GM18907 (cell line): ENCODE measurements around the gene NUCKS1.

ENCODE experiments used
- ATAC-seq: cut with Tn5 transposase; IDR thresholded peaks from one replicate; pipeline ENCODE4 v1.9.1; 2021; ENCODE audit warnings: mild to moderate bottlenecking, moderate library complexity; ENCODE audit not compliant: unreplicated experiment

The NUCKS1 gene

DNA sequence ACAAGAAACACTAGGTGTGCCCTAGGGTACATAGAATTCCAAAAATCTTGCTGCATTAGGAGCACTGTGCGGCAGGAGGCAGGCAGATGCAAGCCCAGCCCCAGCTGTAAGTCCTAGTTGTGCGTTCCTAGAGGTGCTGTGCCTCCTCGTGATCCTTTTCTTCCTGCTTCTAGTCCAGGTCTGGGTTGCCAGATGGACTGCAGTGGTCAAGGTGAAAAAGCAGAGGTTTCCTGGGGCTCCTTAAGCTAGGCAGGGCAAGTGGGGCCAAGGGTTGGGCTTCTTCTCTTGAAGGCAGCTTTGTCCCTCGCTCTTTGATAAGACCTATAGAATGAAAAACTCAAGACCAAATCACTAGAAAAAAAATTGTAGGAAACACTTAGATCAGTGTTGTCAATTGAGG lies 48.1 kb downstream of the NUCKS1 start:
- ATAC-seq, result no peak

DNA sequence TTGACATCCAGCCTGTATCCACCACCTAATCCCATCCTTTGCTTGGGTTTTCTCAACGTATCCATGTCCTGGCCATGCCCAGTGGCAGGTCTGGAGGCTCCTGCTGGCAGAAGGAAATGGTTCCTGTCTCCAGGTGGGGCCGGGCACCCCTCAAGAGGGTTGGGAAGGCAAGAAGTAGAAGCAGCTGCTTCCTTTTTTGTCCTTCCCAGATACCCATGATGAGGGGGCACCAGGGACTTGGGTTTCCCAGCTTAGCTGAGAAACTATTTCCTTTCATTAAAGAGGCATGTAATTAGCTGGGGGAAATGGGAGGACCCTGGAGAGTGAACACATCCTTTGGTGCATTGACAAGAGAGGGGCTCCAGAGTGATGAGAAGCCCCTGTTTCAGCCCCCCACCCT lies 48.6 kb downstream of the NUCKS1 start:
- ATAC-seq, result no peak

DNA sequence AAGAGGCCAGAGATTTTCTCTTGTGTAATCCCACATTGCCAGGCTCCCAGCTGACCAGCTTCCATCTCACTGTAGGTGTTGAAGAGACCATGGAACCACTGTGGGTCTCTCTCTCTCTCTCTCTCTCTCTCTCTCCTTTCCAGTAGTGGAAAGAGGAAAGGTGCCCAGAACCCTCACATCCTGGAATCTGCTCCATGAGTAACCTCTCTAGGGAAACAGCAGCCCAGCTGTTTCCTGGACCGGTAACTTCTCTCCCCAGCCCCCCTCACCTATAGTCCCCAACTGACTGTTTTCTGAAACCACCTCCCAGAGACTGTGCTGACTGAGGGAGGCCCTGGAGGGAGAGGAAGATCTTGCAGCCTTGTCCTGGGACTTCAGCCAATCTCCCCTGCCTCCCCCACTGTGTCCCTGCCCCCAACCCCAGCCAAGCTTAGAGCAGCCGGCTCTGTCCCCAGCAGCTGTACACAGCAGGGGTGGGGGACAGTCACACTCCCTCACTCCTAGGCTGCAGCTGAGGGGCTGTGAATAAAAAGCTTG lies 49.0 kb downstream of the NUCKS1 start:
- ATAC-seq, result no peak

DNA sequence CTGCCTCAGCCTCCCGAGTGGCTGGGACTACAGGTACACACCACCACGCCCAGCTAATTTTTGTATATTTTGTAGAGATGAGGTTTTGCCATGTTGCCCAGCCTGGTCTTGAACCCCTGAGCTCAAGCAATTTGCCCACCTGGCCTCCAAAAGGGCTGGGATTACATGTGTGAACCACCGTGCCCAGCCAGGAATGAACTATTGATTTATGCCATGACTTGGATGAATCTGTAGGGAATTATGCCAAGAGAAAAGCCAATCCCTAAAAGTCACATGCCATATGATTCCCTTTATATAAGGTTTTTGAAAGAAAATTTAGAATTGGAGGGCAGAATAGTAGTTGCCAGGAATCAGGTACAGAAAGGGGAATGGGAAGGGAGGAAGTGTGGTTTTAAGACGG lies 50.6 kb downstream of the NUCKS1 start:
- ATAC-seq, result no peak

DNA sequence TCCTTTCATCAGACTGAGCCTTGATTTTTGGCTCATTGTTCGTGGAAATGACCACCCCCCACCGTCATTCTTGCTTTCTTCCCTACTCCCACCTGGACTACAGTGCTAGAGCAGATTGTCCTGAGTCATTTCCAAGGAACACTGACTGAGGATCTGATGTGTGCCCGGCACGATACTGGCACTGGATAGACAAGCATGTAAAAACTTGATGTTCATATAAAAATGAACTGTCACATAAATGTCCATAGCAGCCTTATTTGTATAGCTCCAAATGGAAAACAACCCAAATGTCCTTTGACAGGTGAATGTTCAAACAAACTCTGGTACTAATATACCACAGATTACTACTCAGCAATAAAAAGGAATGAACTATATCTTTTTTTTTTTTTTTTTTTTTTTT lies 51.1 kb downstream of the NUCKS1 start:
- ATAC-seq, result no peak

DNA sequence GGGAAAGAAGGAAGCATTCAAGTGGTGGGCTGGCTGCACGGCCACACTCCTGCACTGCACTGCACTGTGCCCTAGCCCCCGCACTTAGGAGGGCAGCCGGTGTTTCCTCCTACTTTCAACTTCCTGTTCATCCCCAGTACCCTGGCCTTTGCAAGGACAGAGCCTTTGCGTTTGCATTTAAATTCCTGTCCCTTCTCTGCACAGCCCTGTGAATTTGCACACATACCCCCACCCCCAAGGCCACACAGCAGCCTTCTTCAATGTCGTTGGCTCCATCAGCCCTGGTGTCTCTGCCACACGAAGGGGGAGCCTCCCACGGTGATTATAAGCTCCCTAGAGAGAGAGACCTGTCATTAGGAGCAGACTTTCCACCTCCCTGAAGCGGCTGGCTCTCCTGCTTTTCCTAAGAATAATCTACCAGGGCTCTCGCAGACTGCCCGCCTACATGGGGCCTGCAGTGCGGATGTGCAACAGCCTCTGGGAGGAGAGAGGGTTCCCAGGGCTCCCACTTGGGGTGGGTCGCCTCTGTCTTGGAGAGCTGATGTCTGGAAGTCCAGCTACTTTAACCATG lies 56.5 kb downstream of the NUCKS1 start:
- ATAC-seq, result no peak

DNA sequence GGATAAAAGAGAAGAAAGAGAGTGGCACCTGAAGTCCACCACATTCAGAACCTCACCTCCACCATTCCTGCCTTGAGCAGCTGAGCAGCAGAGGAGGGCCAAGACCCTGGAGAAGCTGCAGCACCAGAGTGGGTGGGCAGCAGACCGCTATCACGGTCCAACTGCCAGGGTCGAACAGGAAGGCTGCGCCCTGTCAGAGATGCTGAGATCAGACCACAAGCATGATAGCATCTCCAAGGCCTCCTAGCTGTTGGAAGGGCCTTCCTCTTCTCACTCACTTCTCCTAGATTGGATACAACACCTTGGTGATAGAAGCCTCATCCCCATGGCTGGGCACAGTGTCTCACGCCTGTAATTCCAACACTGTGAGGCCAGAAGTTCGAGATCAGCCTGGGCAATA lies 57.6 kb downstream of the NUCKS1 start:
- no peak for ATAC-seq

DNA sequence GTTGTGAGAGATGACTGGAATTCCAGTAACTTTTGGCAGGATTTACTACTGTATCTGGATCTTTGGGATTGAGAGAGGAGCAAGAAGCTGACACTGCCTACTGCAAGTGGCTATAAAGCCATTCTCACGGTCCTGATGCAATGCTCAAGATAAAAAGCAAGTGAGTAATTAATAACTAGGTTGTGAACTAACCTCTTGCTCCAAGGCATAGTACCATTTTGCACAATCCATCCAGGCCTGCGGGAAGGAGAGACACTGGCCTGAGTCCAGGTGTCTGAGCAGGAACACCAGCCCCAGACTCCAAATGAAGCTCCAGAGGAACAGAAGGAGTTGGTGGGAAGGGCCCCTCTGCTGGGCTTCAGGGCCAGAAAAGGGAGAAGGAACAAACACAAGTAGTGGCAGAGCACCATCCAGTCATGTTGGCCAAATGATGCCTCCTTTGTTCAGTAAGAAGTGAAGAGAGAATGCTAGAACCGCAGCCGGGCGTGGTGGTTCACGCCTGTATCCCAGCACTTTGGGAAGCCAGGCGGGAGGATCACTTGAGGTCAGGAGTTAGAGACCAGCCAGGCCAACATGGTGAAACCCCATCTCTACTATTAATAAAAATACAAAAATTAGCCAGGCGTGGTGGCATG lies 59.7 kb downstream of the NUCKS1 start:
- no peak for ATAC-seq

DNA sequence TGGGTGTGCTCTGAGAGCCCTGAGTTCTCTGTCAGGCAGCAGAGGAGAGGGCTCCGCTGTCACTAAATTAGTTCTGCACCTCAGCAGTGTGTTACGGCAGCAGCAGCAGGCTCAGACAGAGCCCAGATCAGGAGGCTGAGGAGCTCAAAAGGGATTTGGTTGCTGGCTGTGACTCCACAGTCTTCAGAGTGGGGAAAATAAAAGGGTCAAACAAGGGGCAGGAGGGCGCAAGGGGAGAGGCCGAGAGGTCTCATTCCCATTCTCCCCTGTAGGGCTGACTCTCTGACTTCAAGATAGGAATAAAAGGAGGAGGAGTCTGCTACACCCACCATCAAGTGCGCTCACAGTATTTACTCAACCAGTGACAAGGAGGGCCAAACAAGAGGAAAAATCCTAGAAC lies 60.5 kb downstream of the NUCKS1 start:
- ATAC-seq, result no peak

DNA sequence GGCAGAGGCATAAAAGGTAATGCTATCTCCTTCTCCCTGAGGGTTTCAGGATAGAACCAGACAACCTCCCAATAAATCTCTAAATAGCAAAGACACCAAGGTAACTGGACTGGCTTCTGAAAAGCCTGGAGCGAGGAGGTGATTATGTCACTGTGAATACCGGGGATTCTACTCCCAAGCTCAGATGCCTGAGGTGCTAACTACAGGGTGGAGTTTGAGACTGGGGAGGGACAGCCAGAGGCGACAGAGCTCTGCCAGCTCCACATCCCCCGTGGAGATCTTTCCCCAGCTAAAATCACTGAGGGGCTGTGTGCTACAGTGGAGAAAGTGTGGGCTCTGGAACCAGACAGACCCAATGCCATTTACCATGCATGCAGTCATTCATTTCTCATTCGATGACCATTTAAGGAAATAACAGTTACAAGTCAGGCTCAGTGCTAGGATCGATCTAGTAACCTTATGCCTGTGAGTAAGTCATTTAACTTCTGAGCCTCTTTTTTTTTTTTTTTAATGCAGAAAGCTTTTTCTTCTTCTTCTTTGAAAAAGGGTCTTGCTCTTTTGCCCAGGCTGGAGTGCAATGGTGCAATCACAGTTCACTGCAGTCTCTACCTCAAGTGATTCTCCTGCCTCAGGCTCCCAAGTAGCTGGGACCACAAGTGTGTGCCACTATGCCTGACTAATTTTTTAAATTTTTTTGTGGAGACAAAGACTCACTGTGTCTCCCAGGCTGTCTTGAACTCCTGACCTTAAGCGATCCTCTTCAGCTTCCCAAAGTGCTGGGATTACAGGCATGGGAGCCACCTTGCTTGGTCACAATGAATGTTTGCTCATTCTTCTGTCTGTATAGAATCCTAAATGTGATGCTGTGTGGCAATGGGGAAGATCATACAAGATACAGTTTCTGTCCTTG lies 61.6 kb downstream of the NUCKS1 start:
- ATAC-seq, result no peak

DNA sequence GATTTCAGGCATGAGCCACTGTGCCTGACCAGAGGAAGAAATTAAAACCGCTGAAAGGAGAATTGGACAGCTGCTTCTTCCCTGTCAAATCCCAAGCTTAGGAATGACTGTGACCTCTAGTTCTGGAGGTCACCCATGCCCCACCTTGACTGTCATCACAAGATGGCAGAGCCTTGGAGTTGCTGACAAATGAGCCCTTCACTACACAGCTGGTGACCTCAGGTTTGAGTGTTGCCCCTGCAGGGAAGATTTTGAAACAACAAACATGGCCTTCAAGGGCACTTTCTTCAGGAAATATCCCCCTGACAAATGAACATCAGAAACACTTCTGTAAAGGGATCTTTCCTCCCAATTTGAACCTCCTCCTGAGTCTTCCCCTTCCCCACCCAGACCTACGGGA lies 62.7 kb downstream of the NUCKS1 start:
- no peak for ATAC-seq

DNA sequence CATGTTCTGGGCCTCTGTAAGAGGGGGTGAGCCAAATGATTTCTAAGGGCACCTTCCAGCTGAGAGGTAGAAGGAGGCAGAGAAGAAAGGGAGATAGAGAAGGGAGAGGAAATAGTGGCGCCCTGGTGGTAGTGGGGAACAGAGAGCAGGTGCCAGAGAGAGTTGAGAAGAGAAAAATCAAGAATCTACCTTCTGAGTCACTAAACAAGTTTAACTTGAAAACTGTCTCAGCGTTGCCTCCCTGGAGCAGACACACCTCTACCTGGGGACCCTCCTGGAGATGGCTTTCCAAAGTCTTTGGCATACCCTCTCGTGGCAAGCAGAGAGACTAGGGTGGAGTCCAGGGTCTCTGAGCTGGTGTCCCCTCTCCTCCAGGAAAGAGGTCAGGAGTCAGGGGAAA lies 68.6 kb downstream of the NUCKS1 start:
- no peak for ATAC-seq

DNA sequence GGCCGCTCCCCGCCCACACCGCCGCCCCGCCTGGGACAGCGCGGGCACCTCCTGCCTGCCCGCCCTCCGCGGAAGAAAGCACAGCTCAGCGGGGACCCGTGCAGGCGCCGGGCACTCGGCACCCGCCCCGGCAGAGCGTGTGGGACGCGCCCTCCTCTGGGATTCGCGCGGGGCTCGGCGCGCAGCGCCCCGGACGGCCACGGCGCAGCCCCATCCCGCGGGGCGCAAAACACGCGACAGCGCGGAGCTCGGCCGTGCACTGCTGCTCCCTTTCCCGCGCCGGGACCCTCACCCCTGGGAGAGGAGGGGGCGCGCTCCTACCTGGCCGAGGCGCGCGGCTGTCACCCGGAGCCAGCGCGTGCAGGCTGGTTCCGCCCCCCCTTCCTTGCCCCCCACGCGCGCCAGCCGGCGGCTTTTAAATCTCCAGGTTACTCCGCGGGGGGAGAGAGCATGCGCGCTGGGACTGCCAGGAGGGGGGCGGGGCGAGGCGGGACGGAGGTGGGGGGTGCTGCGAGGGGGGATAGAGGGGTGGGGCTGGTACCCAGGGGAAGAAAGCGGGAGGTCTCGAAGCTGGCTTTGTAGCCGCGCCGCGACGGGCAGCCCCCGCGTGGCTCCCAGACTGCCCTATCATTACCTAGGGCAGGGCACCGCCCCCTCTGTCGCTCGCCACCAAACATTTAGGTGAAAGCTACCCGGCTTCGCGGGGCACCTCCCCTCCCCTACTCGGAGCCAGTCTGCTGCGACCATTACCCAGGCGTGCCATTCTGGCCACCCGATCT lies 69.7 kb downstream of the NUCKS1 start, which contains the start of gene SLC45A3:
SLC45A3 (minus strand) TSS at position 437 of the 779 bp plus-strand sequence. CDS start 15,853 bp downstream, outside the sequence.
- no peak for ATAC-seq

DNA sequence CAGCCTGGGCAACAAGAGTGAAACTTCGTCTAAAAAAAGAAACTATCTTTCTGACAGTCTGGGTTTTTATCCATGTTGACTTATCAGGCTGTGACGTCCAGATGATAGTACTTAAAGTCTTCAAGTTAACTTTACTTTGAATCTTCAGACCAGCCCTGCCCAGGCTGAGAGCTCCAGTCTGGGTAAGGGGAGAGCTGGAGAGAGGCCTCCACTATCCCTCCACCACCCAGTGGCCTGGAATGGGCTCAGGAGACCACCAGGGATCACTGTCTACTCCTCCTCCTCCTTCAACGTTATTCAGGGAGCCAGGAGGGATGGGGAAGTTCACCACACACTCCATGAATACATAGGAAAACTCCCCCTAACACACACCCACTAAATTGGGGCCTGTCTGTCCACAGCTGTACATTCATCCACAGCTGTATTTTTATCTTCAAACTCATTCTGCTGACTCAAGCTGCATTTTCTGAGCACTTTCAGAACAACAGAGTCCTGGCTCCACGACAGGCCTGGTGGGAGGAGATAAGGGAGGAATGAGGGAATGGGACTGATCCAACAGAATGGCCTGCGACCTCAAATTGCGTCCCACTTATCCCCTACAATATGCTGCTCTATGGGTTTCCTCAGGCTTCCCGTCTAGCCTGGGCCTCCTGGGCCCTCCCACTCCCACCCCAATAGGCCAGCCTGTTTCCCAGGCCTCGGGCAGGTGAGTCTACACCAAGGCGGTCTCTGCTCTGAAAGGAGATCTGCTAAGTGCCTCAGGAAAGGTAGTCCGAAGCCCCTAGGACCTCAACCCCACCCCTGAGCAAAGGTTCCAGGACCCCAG lies 71.5 kb downstream of the NUCKS1 start:
- no peak for ATAC-seq

DNA sequence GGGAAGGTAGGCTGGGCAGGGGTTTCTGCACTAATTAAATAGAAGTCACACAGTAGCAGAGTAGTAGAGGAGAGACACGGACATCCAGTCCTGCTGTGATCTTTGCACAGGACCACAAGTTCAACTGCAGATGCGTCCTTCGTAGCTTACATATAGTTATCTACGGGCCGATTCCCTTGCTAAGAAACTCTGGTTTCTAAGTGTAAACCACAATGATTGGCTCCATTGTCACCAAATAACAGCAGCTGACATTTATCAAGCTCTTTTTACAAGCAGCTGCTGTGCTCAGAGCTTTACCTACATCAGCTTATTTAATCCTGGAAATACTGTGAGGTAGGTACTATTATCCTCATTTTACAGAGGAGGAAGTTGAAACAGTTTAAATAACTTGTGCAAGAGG lies 72.8 kb downstream of the NUCKS1 start:
- no peak for ATAC-seq

DNA sequence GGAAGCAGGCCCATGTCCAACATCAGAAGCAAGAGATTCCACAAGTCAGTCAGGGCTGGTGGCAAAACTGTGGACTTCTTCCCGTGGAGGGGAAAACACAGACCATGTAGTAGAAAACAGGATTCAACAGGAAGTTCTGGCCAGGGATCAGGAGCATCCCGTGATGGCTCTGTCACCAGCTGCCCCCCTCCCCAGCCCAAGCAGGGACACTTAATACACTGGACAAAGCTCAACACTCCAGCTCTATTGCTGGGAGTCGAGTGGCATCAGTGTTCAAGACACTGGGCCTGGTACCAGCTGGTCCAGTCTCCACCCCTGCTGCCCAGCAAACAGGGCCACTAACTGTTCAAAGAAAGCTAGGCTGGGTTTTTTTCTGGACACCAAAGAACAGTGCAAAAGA lies 73.4 kb downstream of the NUCKS1 start:
- no peak for ATAC-seq

DNA sequence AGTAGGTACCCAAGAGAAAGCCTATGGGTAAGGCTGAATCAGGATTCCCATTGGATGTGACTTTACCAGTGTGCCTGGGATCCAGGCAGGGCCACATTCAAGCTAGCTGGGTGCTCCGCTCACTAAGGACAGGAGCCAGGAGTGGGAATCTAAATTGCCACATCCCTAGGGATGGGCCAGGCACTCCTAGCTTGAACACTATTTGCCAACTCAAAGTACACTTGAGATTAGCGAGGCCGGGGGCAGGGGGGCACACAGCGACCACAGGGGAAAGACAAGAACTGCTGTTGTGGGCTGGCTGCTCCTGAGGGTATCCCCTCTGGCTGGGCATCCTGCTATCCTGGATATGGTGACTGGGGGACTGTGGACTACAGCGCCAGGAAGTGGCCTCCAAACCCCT lies 74.0 kb downstream of the NUCKS1 start:
- ATAC-seq, result no peak

DNA sequence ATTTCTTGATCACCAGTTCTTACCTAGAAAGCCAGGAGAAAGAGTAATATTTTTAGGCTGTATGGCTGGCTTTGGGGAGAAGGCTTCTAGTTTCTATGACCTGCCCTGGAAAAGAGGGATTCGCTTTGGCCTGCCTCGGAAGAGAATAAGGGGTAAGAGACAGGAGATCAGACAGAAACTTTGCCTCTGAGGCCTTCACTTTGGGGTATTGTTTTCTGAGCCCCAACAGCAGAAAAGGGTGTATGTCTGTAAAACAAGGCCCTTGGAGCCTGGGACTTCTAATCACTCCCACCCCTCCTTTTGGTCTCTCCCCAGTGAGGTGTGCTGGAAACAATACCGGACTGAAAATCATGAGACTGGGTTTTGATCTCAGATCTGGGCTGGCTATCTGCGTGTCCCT lies 74.7 kb downstream of the NUCKS1 start:
- no peak for ATAC-seq

DNA sequence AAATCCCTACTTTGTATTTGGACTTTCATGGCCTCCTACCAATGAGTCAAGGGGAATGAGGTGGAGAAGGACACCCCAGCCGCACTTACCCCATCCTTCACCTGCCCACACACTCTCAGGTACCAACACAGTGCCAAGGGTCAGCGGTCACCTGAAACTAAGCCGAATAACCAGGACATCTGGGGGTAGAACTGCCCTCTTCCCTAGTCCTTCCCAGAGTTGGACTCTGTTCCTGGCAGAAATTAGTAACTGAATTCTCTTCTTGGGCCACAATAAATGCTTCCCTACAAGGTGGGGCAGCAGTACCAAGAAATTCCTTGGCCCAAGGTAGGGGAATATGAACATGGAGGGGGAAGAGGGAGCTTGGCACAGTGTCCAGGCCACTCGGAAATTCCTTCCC lies 77.0 kb downstream of the NUCKS1 start:
- ATAC-seq, result no peak

DNA sequence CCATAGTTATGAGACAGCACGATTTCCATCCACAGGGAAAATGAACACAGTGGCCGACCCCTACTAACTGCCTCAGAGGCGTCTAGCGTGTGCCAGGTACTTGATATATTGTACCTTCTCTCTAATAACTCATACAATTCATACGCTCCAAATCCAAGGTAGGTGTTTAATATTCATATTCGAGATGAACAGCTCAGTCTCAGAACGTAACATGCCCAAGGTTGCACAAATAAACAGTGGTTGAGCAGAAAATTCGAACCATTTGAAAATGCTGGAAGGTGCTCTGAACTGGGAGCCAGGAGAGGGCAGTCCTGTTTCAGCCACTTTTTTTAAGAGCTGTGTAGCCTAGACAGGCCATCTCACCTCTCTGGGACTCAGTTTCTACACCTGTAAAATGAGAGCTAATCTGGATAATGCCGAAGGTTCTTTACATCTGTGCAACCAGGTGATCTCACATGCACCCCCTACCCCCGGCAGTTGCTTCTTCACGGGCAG lies 77.5 kb downstream of the NUCKS1 start:
- no peak for ATAC-seq
